Type B pancreatic cell (in vitro differentiated cells): ENCODE results near the gene OTUD6A. TPM values are rescaled to one million over a fixed set of nuclear protein-coding genes. Genes with fewer than 3 reads are reported as not detected.

Experiments used
- DNase-seq: peaks from one replicate; pipeline ENCODE4 v3.0.0; 2021; ENCODE audit warnings: mixed read lengths; ENCODE audit not compliant: unreplicated experiment; ENCODE audit errors: extremely low spot score
- H3K27ac Mint-ChIP-seq: 2 replicates; pipeline ENCODE4 v1.8.0; 2021; ENCODE audit warnings: mild to moderate bottlenecking, mixed read lengths
- H3K27me3 Mint-ChIP-seq: 2 replicates; pipeline ENCODE4 v1.8.0; 2021; ENCODE audit warnings: mixed read lengths
- H3K36me3 Mint-ChIP-seq: 2 replicates; pipeline ENCODE4 v1.8.0; 2021; ENCODE audit warnings: mixed read lengths
- H3K4me1 Mint-ChIP-seq: one replicate; pipeline ENCODE4 v1.8.0; 2021; ENCODE audit warnings: mixed read lengths; ENCODE audit not compliant: unreplicated experiment
- H3K4me3 Mint-ChIP-seq: 2 replicates; pipeline ENCODE4 v1.8.0; 2021; ENCODE audit warnings: mild to moderate bottlenecking, mixed read lengths
- H3K9me3 Mint-ChIP-seq: 2 replicates; pipeline ENCODE4 v1.8.0; 2021; ENCODE audit warnings: mixed read lengths
- total RNA-seq: library from RNA; stranded (reverse); gene quantifications from 2 replicates; pipeline ENCODE4 v1.2.1, GENCODE V29; 2021; ENCODE audit warnings: low replicate concordance
- TF ChIP-seq, protein P1 (sequence below): fragments of 200-600 bp; sonication (generic); conservative IDR thresholded peaks from 2 replicates; pipeline ENCODE4 v1.5.0; 2021; ENCODE audit warnings: antibody characterized with exemption, mild to moderate bottlenecking

The OTUD6A gene
- total RNA-seq, 1 donor from 2014 or later = not detected

- Mint-ChIP-seq H3K4me3 (no peak overlapping the region), H3K27ac (no peak overlapping the region), H3K27me3 (no peaks in the 10 kb centered on the region)
Measured at GRCh38 chrX:70087857-70088630, 25.8 kb downstream of the OTUD6A start.

DNA sequence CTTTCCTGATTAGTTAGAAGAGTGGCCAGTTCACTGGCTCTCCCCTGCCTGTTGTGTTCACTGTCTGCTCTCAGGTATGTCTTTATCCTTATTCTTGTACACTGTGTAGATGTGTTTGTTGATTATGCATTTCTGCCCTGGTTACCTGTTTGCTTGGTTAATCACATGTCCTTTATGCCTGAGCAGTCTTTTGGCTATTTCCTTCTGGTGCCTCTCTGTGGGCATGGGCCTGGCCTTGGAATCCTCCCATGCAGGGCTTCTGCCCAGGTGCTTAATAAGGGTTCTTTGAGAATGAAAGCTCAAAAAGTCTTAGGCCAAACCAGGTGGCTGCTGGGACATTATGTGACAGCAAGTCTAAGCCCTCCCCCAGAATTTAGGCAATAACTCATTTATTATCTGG is 26.5 kb downstream of the OTUD6A start:
- TF ChIP-seq, protein P1, sequence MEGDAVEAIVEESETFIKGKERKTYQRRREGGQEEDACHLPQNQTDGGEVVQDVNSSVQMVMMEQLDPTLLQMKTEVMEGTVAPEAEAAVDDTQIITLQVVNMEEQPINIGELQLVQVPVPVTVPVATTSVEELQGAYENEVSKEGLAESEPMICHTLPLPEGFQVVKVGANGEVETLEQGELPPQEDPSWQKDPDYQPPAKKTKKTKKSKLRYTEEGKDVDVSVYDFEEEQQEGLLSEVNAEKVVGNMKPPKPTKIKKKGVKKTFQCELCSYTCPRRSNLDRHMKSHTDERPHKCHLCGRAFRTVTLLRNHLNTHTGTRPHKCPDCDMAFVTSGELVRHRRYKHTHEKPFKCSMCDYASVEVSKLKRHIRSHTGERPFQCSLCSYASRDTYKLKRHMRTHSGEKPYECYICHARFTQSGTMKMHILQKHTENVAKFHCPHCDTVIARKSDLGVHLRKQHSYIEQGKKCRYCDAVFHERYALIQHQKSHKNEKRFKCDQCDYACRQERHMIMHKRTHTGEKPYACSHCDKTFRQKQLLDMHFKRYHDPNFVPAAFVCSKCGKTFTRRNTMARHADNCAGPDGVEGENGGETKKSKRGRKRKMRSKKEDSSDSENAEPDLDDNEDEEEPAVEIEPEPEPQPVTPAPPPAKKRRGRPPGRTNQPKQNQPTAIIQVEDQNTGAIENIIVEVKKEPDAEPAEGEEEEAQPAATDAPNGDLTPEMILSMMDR = no peak
- Mint-ChIP-seq H3K4me1 (no peaks in the 10 kb centered on the region), H3K36me3 (no peaks in the 10 kb centered on the region), H3K4me3 (no peak overlapping the region), H3K9me3 (no peaks in the 10 kb centered on the region), H3K27ac (no peak overlapping the region), H3K27me3 (no peaks in the 10 kb centered on the region)
- no peak for DNase-seq

More at GRCh38 chrX:70087857-70088630, 25.8 kb downstream of the OTUD6A start:
- Mint-ChIP-seq H3K9me3 (no peaks in the 10 kb centered on the region), H3K36me3 (no peaks in the 10 kb centered on the region), H3K4me1 (no peaks in the 10 kb centered on the region)
- no peak for DNase-seq
- TF ChIP-seq, protein P1 = no peak

DNA sequence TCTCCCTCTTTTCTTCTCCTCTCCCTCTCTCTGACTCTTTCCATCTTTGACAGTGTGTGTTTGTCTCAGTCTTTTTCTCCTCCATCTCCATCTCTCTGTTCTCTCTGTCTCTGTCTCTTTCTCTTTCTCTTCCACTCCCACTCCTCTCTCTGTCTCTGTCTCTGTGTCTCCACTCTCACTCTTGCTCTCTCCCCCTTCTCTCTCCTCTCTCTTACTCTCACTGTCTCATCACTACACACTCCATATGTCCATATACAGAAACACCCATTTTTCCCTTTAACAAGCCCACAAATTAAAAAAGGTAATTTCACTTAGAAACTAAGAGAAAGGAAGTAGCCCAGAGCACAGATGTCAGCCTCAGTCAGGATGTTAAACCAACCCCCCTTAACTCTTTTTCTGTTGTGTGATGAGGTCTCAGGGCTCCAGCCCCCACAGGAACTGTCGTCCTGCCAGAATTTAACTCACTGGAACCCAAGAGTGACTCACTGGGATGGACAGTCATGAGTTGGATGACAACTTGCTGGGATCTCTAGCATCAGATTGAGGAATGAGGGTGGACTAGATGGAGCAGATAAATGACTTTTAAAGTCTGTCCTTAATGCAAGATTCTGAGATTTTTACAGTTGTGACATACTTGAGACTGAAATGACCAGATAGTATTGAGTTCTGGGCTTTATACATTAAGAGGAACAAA is 27.5 kb downstream of the OTUD6A start:
- no peak for DNase-seq
- no peaks in the 10 kb centered on the region for H3K36me3 Mint-ChIP-seq
- TF ChIP-seq, protein P1 = no peak
- no peak overlapping the region for H3K4me3 Mint-ChIP-seq
- H3K27me3 Mint-ChIP-seq = no peaks in the 10 kb centered on the region
- no peaks in the 10 kb centered on the region for H3K4me1 Mint-ChIP-seq
- no peak overlapping the region for H3K27ac Mint-ChIP-seq
- no peaks in the 10 kb centered on the region for H3K9me3 Mint-ChIP-seq

DNA sequence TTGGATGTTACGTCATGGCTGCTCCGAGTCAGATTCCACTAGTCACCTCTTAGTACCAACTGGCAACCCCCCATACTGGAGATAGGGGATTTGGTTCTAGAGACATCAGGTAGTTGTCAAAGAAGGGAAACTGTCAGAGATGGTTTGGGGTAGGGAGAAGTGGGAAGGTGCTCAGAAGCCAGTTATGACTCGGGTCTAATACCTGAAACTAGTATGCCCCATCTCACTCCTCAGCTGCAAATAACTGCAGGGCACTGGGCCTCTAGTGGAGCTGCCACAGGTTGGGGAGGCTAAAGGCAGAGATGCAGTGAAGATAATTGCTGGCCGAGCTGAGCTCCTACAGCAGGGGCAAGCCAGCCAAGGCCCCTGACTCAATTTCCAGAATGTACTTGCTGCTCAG is 30.0 kb downstream of the OTUD6A start:
- H3K27ac Mint-ChIP-seq = no peak overlapping the region
- H3K4me3 Mint-ChIP-seq = no peak overlapping the region
- TF ChIP-seq, protein P1 = no peak
- H3K27me3 Mint-ChIP-seq = no peaks in the 10 kb centered on the region
- H3K4me1 Mint-ChIP-seq = no peaks in the 10 kb centered on the region
- no peaks in the 10 kb centered on the region for H3K36me3 Mint-ChIP-seq
- H3K9me3 Mint-ChIP-seq = no peaks in the 10 kb centered on the region
- no peak for DNase-seq

DNA sequence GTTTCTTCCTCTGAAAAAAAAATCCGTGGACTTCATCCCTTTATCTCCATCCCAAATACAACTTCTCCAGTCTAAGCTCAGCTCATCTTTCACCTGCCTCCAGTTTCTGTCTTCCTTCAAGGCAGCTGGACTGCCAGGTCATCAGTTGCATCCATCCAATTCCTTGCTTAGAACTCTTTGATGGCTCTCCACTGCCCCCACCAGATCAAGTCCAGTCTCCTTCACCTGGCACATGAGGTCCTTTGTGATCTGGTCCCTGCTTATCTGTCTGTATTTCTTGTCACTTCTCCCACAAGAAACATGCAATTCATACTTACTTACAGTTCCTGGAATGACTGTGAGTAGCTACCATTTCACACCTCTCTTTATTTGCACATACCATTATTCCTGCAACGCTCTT is 33.8 kb downstream of the OTUD6A start:
- H3K4me1 Mint-ChIP-seq = no peaks in the 10 kb centered on the region
- H3K4me3 Mint-ChIP-seq = no peak overlapping the region
- DNase-seq = no peak
- no peaks in the 10 kb centered on the region for H3K9me3 Mint-ChIP-seq
- no peaks in the 10 kb centered on the region for H3K36me3 Mint-ChIP-seq
- H3K27me3 Mint-ChIP-seq = no peaks in the 10 kb centered on the region
- TF ChIP-seq, protein P1 = no peak
- H3K27ac Mint-ChIP-seq = no peak overlapping the region
